RPMI7951 (cell line): ENCODE data around the gene C12orf56. TPM values are rescaled to one million over a fixed set of nuclear protein-coding genes. Genes with fewer than 3 reads are reported as not detected.
"Not testable (repeated sequence)": the region's sequence is repeated elsewhere in the genome, so short reads cannot be mapped to it uniquely, and the experiment has no call there.

ENCODE experiments used
- DNase-seq: peaks from one replicate; pipeline ENCODE4 v3.0.0-alpha.2; 2012; ENCODE audit warnings: low read depth
- total RNA-seq: library from RNA; depleted of rRNA; stranded (reverse); fragments of >200 nt; shearing (Covaris generic); gene quantifications from 2 replicates; pipeline ENCODE4 v1.2.3, GENCODE V29; 2014

Gene C12orf56
- total RNA-seq, 1 experiment from 2014 or later: under 0.01 TPM

GRCh38 chr12:64311877-64312276, 78.7 kb downstream of the C12orf56 start:
- DNase-seq: no peak

DNA sequence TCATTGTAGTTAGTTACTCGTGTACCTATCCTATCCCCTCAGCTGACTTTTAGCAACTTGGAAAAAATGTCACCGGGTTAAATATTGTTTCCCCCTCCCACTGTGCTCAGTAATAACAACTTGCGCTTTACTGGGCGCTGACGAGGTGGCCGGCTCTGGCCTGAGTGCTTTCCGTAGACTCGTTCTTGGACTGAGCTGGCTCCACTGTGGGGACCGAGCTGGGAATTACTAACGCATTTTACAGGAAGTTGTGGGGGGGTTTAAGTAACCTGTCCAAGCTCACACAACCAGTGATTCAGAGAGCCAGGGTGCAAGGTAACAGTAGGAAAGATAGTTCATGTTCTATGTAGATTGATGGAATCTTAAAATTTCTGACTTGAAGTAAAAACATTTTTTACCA, 86.0 kb downstream of the C12orf56 start:
- no peak for DNase-seq

DNA sequence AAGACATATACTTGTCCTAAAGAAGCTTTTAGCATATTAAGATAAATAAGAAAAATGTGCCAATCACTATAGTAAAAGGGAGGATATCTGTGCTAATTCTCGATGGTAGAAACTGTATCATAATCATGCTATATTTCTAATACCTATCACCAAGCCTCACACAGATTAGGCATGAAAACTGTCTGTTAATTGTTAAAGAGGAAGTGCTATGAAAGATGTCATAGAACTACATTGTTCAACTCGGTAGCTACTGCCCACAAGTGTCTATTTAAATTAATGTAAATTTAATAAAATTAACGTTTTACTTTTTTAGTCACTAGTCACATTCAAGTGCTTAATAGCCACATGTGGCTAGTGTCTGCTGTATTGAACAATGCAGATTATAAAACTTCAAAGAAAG, 90.9 kb downstream of the C12orf56 start:
- no peak for DNase-seq

GRCh38 chr12:64296301-64296700, 94.3 kb downstream of the C12orf56 start:
- no peak for DNase-seq

DNA sequence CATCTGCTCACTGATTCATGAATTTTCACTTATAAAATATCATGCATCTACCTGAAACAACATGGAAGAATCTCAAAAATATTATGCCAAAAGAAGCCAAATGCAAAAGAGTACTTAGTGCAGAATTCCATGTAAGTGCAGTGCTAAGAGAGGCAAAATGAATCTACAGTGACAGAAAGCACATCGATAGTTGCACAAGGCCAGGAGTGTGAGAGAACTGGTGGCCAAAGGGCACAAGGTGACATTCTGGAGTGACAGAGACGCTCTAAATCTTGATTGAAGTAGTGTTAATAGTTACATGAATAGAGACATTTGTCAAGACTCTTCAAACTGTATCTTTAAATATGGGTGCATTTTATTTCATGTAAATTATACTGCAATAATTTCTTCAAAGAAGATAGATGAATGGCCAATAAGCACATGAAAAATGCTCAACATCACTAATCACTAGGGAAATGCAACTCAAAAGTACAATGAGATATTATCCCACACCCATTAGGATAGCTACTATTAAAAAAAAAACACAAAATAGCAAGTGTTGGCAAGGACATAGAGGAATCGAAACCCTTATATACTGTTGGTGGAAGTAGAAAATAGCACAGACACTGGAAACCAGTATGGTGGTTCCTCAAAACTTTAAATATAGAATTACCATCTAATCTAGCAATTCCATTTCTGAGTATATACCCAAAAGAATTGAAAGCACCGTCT, 96.7 kb downstream of the C12orf56 start:
- no peak for DNase-seq

DNA sequence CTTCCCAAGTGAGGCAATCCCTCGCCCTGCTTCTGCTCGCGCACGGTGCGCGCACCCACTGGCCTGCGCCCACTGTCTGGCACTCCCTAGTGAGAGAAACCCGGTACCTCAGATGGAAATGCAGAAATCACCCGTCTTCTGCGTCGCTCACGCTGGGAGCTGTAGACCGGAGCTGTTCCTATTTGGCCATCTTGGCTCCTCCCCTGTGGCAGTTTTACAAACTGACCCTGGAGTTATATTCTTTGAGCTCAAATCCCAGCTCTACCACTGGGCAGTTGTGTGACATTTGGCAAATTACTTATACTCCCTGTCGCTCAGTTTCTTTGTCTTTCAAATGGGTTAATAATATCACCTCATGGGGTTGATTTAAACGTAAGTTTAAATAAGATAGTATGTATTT, 97.4 kb downstream of the C12orf56 start:
- DNase-seq: not testable (repeated sequence)

- DNase-seq: no peak
Measured at GRCh38 chr12:64286521-64286920, 104.0 kb downstream of the C12orf56 start.

DNA sequence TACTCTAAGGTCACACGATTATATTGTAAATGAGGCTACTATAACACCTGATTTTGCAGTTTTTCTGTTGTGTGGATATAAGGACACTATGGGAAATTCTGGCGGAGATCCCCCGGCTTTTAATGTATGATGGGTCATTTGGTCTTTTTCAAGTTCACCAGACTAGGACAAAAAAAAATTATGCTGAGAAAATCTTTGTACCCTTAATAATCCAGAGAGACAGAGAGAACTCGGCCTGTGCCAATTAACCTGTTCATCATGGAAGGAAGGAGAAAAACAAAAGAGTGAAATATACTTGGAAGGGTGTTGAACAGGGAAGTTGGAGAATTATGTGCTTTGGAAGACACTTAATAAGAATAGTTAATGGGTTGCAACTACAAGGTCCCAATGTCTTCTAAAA, 106.3 kb downstream of the C12orf56 start:
- no peak for DNase-seq

DNA sequence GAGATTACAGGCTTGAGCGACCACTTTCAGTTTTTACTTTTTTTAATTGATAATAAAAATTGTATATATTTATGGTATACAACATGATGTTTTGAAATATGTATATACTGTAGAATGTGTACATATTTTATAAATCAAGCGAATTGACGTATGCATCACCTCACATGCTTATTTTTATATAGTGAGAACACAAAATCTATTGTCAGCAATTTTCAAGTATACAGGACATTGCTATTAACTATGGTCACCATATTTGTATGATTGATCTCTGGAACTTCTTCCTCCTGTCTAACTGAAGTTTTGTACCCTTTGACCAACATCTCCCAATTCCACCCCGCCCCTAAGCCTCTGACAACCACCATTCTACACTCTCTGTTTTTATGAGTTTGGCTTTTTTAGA, 112.1 kb downstream of the C12orf56 start:
- DNase-seq: no peak

DNA sequence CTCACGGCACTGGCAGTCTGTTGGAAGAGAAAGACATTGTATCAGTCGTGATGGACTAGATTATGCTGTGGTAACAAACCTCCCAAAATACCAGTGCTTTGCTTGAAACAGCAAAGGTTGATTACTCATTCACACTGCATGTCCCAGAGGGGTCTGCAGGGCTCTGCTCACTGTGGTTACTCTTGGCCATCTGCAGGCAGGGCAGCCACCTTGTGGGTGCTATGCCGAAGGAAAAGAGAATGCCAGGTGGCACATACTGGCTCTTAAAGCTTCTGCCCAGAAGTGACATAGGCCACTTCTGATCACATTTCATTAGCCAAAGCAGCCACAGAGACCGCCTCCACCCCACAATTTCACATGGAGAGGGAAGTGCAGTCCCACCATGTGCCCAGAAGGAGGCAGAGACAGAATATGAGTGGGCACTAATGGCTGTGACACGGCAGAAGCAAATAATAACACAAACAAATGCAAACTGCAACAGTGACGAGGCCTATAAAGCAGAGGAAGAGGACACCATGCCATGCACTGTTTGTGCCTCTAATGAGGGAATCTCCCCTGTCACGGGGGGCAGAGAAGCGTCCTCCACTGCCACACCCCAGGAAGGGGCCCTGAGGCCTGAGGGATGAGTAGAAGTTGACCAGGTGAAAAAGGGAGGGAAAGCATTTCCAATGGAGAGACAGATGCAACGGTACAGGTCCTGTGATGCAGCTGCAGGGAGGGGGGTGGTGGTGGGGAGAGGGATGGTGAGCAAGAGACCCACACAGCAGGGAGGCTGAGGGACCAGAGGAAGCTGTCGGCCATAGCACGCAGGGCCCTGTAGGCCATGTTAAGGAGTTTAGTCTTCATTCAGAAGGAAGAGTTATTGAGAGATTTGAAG, 116.8 kb downstream of the C12orf56 start:
- DNase-seq: peak; percentile 15

- DNase-seq: no peak
Measured at GRCh38 chr12:64270411-64270810, 120.1 kb downstream of the C12orf56 start.

GRCh38 chr12:64269161-64269560, 121.4 kb downstream of the C12orf56 start:
- no peak for DNase-seq

DNA sequence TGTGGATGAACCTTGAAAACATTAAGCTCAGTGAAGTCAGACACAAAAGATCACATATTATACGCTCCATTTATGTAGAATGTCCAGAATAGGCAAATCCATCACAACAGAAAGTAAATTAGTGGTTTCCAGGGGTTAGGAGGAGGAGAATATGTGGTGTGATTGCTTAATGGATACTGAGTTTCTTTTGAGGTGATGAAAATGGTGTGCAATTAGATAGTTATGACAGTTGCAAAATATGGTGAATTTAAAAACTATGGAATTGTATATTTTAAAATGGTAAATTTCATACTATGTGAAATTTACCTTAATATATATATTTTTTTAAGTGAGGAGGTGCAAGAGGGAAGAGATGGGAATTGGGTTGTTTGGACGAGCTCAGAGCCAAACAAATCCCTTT, 122.1 kb downstream of the C12orf56 start:
- no peak for DNase-seq

- no peak for DNase-seq
Measured at GRCh38 chr12:64265839-64266238, 124.7 kb downstream of the C12orf56 start.

GRCh38 chr12:64261813-64262212, 128.7 kb downstream of the C12orf56 start:
- no peak for DNase-seq

GRCh38 chr12:64258576-64258975, 132.0 kb downstream of the C12orf56 start:
- no peak for DNase-seq

DNA sequence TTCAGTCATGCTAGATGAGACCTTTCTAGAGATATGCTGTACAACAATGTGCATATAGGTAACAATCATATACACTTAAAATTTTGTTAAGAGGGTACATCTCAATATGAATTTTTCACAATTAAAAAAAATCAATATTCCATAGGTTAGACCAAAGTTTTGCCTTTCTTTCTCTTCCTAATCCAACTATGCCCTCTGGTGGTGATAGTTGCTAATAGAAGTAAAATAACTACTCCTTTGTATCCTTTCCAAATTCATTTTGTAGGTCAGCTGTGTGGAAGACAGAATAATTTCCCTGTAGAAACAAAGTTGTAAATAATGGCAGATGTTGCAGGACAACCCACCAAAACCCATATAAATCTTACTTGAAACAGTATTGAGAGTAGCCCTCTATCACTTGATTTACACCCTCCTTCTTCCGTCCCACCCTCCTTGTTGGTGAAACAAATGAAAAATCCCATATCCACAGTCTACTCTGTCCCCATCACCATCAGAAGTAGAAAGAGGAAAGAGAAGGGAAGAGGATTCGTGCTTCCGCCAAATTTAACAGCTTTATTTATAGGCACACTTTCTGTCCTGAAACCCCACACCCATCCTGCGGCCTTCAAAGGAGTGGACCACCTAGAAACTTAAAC, 134.3 kb downstream of the C12orf56 start:
- DNase-seq: peak; percentile 59

GRCh38 chr12:64255249-64255648, 135.3 kb downstream of the C12orf56 start:
- DNase-seq: no peak

- DNase-seq: no peak
Measured at GRCh38 chr12:64253356-64253755, 137.2 kb downstream of the C12orf56 start.

GRCh38 chr12:64252681-64253080, 137.9 kb downstream of the C12orf56 start:
- no peak for DNase-seq

GRCh38 chr12:64243809-64244208, 146.7 kb downstream of the C12orf56 start:
- no peak for DNase-seq

GRCh38 chr12:64240781-64241180, 149.8 kb downstream of the C12orf56 start:
- no peak for DNase-seq

DNA sequence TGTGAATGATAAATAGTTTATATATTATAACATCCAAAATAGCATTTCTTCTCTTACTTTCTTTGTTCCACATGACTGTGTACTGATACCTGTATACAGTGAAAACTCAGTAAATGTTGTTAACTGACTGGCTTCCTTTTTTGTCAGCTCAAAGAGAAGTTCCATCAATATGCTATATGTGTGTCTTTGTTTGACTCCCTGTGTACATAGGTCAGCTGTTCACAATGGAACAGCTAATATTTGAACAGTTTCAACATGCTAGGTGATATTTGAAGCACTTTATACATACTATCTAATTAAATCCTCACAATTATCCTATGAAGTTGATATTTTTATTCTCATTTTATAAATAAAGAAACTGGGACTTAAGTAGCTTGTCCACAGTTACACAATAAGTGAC, 153.2 kb downstream of the C12orf56 start:
- DNase-seq: no peak
